Amygdala (tissue), 56 donors: ENCODE results near the gene HSPG2.
A peak's percentile ranks its signal among the peaks of the same experiment; 100 is the strongest.
"Not testable (repeated sequence)": the region's sequence is repeated elsewhere in the genome, so short reads cannot be mapped to it uniquely, and the experiment has no call there.

Source experiments
- DNase-seq, 56 donors: peaks; one replicate each; lab custom pipeline; 2025; lab: John Stamatoyannopoulos, UW

HSPG2 gene

GRCh38 chr1:21914880-21915640 lies 22.1 kb downstream of the HSPG2 start:
- peak in 1 of 56 donors; percentile 54 for DNase-seq

- no peak for DNase-seq
Measured at GRCh38 chr1:21914450-21914849, 22.7 kb downstream of the HSPG2 start.

DNA sequence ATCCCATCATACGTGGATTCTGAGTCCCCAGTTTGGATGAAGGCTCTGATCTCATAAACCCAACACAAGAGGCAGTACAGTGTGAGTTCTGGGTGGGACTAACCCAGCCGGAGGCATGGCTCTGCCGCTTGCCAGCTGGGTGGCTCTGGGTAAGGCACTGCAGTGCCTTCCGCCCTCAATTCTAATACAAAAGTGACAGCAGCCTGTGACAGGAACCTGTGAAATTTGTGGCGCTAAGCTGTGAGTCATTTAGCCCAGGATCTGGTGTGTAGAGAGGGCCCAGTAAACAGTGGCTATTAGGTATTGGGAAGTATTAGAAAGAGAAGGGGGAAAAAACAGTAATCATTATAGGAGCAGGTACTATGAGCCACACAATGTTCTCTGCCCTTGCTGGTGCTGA lies 23.3 kb downstream of the HSPG2 start:
- DNase-seq = no peak

DNA sequence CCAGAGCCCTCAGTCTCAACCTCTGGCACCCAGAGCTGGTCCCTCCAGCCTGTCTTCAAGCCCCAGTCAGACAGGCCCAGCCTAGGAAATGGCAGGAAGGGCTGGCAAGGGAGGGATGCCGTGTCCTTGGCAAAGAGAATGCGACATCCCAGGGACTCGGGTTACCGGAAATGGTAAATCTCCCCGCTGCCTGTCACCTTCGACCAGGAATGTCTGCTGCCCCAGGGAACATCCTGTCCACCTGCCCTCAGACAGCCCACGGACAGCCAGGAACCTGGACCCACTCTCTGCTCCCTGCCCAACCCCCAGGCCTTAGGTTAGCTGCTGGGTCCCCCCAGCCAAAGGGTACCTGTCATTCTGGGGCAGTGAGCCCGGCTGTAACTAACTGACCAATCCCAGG lies 23.9 kb downstream of the HSPG2 start:
- DNase-seq = no peak

- DNase-seq = no peak
Measured at GRCh38 chr1:21912038-21912758, 24.9 kb downstream of the HSPG2 start.

DNA sequence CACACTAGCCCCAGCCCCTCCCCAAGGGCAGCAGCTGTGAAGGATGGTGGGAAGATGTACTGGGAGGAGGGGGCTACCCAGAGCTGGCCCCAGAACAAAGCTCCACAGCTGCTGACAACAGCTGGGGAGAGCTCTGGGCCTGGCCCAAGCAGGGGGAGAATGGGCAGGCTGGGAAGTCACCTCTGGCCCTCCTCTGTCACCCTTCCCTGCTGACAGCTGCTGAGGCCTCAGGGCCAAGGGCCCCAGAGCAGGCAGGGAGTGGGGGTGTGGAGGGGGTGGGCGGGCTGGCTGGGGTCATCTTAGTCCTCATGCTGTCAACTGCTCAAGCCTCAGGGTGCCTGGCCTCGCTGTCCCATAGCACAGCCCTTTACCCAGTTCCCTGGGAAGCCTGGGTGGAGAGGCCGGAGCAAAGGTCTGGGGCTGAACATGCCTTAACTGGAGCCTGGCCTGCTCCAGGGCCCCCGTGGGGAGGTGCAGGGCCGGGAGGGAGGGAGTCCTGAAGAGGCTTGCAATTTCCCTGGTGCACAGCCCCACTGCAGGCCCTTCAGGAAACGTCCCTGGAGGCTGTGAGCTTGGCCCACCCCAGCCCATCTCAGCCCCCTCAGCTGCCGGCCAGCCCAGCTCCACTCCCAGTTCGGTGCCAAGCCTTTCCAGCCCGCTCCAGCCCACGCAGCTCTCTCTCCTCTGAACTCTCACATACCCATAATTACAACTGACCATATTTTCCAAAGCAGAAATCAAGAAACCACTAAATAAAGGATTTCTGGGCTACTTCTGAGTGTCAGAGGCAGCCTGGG lies 25.7 kb downstream of the HSPG2 start:
- no peak for DNase-seq

- no peak for DNase-seq
Measured at GRCh38 chr1:21910558-21911204, 26.4 kb downstream of the HSPG2 start.

GRCh38 chr1:21909787-21910503 lies 27.2 kb downstream of the HSPG2 start:
- DNase-seq = no peak

DNA sequence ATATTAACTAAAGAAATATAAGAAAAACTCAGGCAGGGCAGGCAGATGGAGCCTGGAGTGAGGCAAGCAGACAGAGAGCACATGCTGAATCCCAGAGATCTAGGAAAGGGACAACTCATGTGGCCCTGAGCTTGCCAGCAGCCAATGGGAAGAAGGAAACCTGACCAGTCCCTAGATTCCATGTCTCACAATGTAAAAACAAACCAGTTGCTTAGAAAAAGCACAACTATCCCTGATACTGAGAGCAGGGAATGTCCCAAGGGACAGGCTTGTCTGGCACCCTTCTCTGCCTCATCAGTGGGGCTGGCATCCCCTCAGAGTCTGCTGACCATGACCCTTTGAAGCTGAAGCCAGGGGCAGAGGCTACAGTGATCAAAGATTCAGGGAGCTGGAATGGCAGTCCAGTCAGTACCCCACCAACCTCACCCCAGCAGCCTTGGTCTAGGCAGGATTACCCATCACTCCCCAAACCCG lies 27.8 kb downstream of the HSPG2 start:
- no peak for DNase-seq

- DNase-seq = not testable (repeated sequence)
Measured at GRCh38 chr1:21907737-21908534, 29.2 kb downstream of the HSPG2 start.

DNA sequence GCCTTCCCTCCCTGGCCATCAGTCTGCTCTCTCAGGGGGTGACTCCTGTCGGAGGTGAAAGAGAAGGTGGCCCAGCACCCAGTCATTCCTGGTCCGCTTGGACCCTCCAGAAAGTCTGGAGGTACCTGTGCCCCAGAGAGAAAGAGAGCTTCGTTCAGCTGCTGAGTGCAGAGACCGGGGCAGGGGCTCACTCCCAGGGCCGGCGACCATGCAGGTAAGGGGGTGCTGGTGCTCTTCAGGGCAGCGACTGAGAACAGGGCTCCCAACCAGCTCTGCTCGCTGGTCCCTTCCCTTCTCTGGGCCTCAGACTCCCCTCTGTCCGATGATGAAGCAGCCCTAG lies 30.1 kb downstream of the HSPG2 start:
- DNase-seq = no peak

DNA sequence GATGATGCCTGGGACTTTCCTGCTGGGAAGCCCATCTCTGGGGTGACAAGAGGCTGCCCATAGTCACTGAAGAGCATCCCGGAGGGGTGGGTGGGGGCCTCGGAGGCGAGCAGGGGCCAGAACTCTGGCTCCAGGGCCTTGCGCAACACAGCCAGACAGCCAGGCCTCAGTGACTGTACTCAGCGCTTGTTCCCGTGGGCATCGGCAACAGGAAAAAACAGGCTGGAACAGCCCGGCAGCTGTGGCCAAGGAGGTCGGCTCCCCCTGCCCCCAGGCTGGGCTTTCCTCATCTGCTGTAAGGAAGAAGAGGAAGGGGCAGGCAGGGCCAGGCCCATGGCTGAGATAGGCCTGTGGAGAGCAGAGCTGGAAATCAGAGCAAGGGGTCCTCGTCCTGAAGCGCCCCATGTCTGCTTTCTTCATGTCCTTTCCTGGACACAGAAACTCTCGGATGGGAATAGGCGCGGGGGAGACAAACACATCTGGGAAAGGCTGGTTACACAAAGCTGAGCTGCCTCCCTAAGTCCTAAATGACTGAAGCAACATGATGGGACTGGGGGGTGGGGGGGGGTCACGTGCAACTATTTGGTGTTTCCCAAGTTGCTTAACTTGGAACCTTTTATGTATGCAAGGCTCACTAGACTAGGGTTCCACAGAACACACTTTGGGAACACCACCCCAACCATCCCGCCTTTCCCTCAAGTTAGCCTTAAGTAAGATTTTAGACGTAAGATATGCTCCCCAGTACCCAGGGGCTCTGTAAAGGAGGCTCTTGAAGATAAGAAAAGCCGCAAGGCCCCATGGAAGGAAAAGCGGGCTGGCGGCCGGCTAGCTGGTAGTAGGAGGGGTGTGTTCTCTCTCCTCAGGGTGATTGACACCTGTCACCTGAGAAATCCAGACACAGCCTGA lies 30.7 kb downstream of the HSPG2 start:
- no peak for DNase-seq

DNA sequence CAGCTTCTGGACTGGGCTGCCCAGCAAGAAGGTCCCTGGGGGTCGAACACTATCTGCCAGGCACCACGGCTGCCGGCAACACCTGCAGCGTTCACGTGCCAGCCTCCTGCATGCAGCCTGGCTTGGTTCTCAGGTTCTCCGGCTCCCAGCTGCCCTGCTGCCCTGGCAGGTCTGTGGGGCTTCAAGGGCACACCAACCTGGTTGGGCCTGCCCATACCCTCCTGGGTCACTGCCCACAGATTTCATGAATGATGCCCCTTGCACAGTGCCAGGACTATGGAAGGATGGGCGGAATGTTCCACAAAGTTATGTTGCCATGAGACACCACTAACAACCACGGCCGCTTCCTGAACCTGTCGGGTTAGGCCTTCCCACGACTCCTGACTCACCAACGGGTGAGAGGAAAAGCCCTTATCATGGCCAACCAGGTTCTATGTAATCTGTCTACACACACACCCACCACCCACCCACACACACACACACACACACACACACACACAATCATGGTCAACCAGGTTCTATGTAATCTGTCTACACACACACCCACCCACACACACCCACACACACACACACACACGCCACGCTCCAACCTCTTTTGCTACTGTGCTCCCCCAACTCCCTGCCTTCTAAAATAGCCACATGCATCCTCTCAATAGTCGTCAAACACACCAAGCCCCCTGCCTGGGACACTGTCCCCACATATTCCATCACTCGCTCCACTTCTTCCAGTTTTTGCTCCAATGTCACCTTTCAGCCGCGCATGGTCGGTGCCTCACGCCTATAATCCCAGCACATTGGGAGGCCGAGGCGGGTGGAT lies 32.2 kb downstream of the HSPG2 start:
- DNase-seq = peak in 1 of 56 donors; percentile 16

GRCh38 chr1:21904454-21904703 lies 32.7 kb downstream of the HSPG2 start:
- DNase-seq = no peak

DNA sequence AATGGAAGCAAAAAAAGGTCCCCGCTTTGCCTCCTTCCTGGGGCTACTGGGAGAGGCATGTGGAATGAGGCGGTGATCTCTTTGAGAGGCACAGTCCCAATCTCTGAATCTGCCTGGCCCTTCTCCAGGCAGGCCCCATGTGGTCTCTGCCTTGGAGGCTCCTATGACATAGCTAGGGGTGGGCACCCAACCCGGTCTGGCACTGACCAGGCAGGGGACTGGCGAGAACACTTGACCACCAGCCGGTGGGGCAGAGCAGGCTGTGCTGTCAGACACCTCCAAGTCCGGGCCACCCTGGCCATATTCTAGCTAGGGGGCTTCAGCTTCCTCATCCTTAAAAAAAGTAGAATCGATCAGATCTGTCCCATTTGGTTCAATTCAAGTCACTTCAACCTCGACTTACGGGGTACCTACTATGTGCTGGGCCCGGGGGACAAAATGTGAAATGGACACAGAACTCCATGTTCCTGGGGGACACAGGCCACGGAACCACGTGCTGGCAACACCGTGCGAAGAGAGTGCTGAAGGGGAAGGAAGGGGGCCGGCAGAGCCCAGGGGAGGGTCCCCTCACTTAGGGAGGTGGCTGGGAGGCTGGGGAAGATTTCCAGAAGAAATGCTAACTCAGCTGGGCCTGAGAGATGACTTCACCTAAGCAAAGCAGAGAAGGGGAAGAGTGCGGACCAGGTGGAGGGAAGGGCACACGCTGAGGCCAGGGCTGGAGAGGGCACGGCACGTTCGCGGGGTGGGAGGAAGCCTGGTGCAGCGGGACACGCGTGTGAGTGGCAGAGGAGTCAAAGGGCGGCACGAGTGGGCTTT lies 33.3 kb downstream of the HSPG2 start:
- DNase-seq = no peak
